GM12801 (cell line): ENCODE results near the gene TNKS1BP1.

Experiments
- CTCF ChIP-seq: IDR thresholded peaks from one replicate; pipeline ENCODE4 v1.5.1; 2011; ENCODE audit warnings: control low read depth; ENCODE audit not compliant: insufficient read length; ENCODE audit errors: extremely low read depth

The TNKS1BP1 gene

GRCh38 chr11:57306161-57306876 lies 18.4 kb downstream of the TNKS1BP1 start:
- TF ChIP-seq CTCF = no peak

- TF ChIP-seq CTCF = no peak
These were observed 19.2 kb downstream of the TNKS1BP1 start for GRCh38 chr11:57305523-57305922.

- no peak for TF ChIP-seq CTCF
These were observed 20.7 kb downstream of the TNKS1BP1 start for GRCh38 chr11:57303990-57304579.

GRCh38 chr11:57303280-57303989 lies 21.3 kb downstream of the TNKS1BP1 start:
- no peak for TF ChIP-seq CTCF

GRCh38 chr11:57302489-57302888 lies 22.3 kb downstream of the TNKS1BP1 start:
- no peak for TF ChIP-seq CTCF

- no peak for TF ChIP-seq CTCF
These were observed 22.9 kb downstream of the TNKS1BP1 start for GRCh38 chr11:57301711-57302423.

- no peak for TF ChIP-seq CTCF
These were observed 24.0 kb downstream of the TNKS1BP1 start for GRCh38 chr11:57300785-57301184.
